Testis (tissue), 3 donors: Measurements from ENCODE around the gene FBXW7. TPM values are rescaled to one million over a fixed set of nuclear protein-coding genes. Genes with fewer than 3 reads are reported as not detected.

Source experiments
- DNase-seq: peaks from one replicate; pipeline ENCODE4 v3.0.0-alpha.2; 2019
- H3K27ac ChIP-seq, 2 donors: fragments of 200-600 bp; sonication (generic); one replicate each; pipeline ENCODE4 v1.5.1; 2019
- H3K27me3 ChIP-seq: fragments of 200-600 bp; sonication (generic); one replicate; pipeline ENCODE4 v1.5.1; 2019
- H3K36me3 ChIP-seq: fragments of 200-600 bp; sonication (generic); one replicate; pipeline ENCODE4 v1.5.1; 2017; ENCODE audit warnings: low read depth; ENCODE audit errors: missing control alignments
- H3K4me1 ChIP-seq: fragments of 200-600 bp; sonication (generic); one replicate; pipeline ENCODE4 v1.5.1; 2019
- H3K4me3 ChIP-seq, 2 donors: fragments of 200-600 bp; sonication (generic); one replicate each; pipeline ENCODE4 v1.5.1; 2017 to 2019
- H3K9me3 ChIP-seq: fragments of 200-600 bp; sonication (generic); one replicate; pipeline ENCODE4 v1.5.1; 2017
- CTCF ChIP-seq, 3 experiments: fragments of 450-650 bp in 2 of 3; fragments of 200-600 bp in 1 of 3; sonication (generic) in 1 of 3; IDR thresholded peaks; one replicate each; pipeline ENCODE4 v1.5.1; 2016 to 2019; ENCODE audit warnings: antibody characterized with exemption in 3 of 3, mild to moderate bottlenecking in 2 of 3, moderate library complexity in 1 of 3
- POLR2A ChIP-seq: fragments of 450-650 bp; IDR thresholded peaks from one replicate; pipeline ENCODE4 v1.6.1; 2017; ENCODE audit warnings: antibody characterized with exemption, mild to moderate bottlenecking, moderate library complexity
- WGBS, 2 donors: methylation state at CpG; one replicate each; pipeline ENCODE4 v1.1.5; 2018; 5-methylcytosine and 5-hydroxymethylcytosine counted together
- intact Hi-C: fragments of 100-400 bp; cut with DNase I; formaldehyde crosslinking; loops from one replicate; pipeline ENCODE4 v1.15.1; 2023; ENCODE audit warnings: low total_unique reads
- polyA plus RNA-seq: library from polyadenylated mRNA; stranded (reverse); fragments of 350-450 nt; fragmentation: Illumina TruSeq; extraction: RNeasy Lipid Tissue Mini Kit (QIAGEN cat#74804); gene quantifications from one replicate; pipeline ENCODE4 v1.2.3, GENCODE V29; 2014; ENCODE audit warnings: low read depth, low replicate concordance; ENCODE audit not compliant: insufficient read depth
- total RNA-seq, 2 donors: library from RNA; depleted of rRNA; stranded (reverse); fragments of >200 nt; gene quantifications; one replicate each; pipeline ENCODE4 v1.2.3, GENCODE V29; 2016

FBXW7 gene
- total and polyA plus RNA-seq, 3 donors from 2014 or later, result 44.8 to 68.5 (median 55.4) TPM

DNA sequence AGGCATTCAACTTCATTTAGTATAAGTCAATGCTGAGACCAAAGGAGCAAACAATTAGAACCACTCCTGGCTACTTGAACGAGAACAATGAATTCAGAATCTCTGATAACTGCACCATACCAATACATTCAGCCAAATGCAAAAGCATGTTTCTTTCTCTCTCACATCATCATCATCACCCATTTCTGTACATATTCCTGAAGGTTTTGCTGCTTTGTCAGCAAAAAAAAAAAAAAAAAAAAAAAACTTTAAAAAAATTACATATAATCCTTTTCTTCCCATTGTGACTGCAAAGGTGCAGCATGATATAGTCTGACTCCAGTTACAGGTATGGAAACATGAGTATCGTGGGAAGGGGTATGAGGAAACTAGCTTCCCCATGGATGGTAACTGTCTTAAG, 35.6 kb downstream of the FBXW7 start:
- TF ChIP-seq CTCF (IDR thresholded peaks at IDR 0.05) (no peak), POLR2A (no peak)
- H3K27ac ChIP-seq, result no peak overlapping the region
- H3K4me3 ChIP-seq, result no peak overlapping the region
- intact Hi-C loops, result no loop called here
- no peak for DNase-seq
- no peaks in the 10 kb centered on the region for H3K27me3 ChIP-seq
- no peaks in the 10 kb centered on the region for H3K4me1 ChIP-seq
- WGBS, 2 donors, result 84 to 89% methylated on average over 2 of the region's 2 CpGs
- H3K9me3 ChIP-seq, result no peaks in the 10 kb centered on the region
- no peaks in the 10 kb centered on the region for H3K36me3 ChIP-seq

DNA sequence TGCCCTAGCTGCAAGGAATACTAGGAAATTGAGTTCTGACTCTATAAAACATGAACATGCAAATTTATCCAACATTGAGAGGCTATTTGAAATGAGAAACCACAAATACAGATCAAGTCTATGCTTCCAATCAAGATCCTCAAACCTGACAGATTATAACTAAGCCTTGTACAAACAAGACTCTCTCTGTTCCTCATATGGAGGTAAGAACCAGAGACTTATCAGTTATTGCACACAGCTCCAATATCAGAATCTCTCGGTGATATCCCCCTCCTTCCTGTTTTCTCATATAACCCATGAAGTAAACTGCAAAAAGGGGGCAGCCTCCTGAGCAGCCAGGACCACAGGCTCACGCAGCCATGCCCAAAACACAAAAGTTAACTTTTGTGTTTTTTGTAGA, 36.5 kb downstream of the FBXW7 start:
- no peak for DNase-seq
- H3K4me1 ChIP-seq, result no peaks in the 10 kb centered on the region
- no peak overlapping the region for H3K27ac ChIP-seq
- H3K36me3 ChIP-seq, result no peaks in the 10 kb centered on the region
- no peak overlapping the region for H3K4me3 ChIP-seq
- intact Hi-C loops, result no loop called here
- no peaks in the 10 kb centered on the region for H3K9me3 ChIP-seq
- 82 to 91% methylated on average over 2 of the region's 2 CpGs for WGBS, 2 donors
- TF ChIP-seq CTCF (IDR thresholded peaks at IDR 0.05) (no peak), POLR2A (no peak)
- no peaks in the 10 kb centered on the region for H3K27me3 ChIP-seq

DNA sequence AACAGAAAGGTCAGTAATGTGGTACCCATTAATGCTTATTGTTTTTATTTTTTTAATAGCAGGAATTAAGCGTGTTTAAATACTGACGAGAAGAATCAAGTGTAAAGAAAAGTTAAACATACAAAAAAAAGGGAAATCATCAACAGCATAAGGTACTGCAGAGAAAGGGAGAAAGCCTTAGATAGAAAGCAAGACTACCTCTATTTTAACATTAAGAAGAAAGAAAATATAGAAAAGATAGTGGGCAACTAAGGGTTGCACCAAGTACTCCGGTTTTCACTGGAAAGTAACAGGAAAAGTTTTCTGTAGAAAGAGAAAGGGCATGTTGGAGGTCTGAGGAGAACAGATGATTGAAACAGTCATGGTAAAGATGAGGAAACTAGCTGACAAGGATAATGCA, 41.9 kb downstream of the FBXW7 start:
- no peak overlapping the region for H3K4me3 ChIP-seq
- WGBS, 2 donors, result 91 to 92% methylated on average over 3 of the region's 3 CpGs
- H3K36me3 ChIP-seq, result no peaks in the 10 kb centered on the region
- DNase-seq, result no peak
- no peaks in the 10 kb centered on the region for H3K27me3 ChIP-seq
- intact Hi-C loops, result no loop called here
- no peaks in the 10 kb centered on the region for H3K4me1 ChIP-seq
- no peaks in the 10 kb centered on the region for H3K9me3 ChIP-seq
- no peak for TF ChIP-seq CTCF (IDR thresholded peaks at IDR 0.05)
- TF ChIP-seq POLR2A, result no peak
- H3K27ac ChIP-seq, result no peak overlapping the region

GRCh38 chr4:152488246-152488645, 47.6 kb downstream of the FBXW7 start:
- H3K9me3 ChIP-seq, result no peaks in the 10 kb centered on the region
- whole genome bisulfite sequencing, 2 donors, result 88 to 95% methylated on average over 4 of the region's 4 CpGs
- no peak overlapping the region for H3K4me3 ChIP-seq
- intact Hi-C loops, result no loop called here
- H3K4me1 ChIP-seq, result no peaks in the 10 kb centered on the region
- DNase-seq, result no peak
- no peak overlapping the region for H3K27ac ChIP-seq
- H3K27me3 ChIP-seq, result no peaks in the 10 kb centered on the region
- H3K36me3 ChIP-seq, result no peaks in the 10 kb centered on the region
- no peak for TF ChIP-seq CTCF (IDR thresholded peaks at IDR 0.05)
- no peak for TF ChIP-seq POLR2A
